ENCODE measurements around the gene DTX2.
"Not testable (repeated sequence)": the region's sequence is repeated elsewhere in the genome, so short reads cannot be mapped to it uniquely, and the experiment has no call there.

Gene DTX2

DNA sequence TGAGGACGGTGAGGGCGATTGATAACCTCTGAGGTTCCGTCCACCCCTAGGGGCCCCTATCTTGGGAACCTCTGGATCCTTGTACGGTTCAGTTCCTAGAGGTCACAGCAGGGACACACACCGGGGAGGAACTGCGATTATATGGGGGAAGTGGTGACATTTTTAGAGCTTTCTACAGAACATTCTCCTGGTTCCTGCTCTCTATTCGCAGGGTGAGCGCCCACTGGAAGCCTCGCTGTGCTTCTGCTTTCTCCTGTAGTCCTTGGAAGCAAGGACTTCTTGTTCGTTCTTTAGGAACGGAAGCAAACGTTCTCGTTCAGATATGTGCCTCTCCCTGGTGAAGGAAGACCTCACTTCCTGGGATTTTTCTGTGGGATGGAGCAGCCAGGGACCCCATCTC lies 26.5 kb downstream of the DTX2 start:
- not testable (repeated sequence) for DNase-seq (ENCODE audit: low read depth, low spot score)

GRCh38 chr7:76492139-76492538 lies 30.6 kb downstream of the DTX2 start:
- DNase-seq (ENCODE audit: low read depth, low spot score) = not testable (repeated sequence)

GRCh38 chr7:76495717-76496116 lies 34.2 kb downstream of the DTX2 start:
- not testable (repeated sequence) for DNase-seq (ENCODE audit: low read depth, low spot score)

- not testable (repeated sequence) for DNase-seq (ENCODE audit: low read depth, low spot score)
Measured at GRCh38 chr7:76497918-76498582, 36.5 kb downstream of the DTX2 start.

DNA sequence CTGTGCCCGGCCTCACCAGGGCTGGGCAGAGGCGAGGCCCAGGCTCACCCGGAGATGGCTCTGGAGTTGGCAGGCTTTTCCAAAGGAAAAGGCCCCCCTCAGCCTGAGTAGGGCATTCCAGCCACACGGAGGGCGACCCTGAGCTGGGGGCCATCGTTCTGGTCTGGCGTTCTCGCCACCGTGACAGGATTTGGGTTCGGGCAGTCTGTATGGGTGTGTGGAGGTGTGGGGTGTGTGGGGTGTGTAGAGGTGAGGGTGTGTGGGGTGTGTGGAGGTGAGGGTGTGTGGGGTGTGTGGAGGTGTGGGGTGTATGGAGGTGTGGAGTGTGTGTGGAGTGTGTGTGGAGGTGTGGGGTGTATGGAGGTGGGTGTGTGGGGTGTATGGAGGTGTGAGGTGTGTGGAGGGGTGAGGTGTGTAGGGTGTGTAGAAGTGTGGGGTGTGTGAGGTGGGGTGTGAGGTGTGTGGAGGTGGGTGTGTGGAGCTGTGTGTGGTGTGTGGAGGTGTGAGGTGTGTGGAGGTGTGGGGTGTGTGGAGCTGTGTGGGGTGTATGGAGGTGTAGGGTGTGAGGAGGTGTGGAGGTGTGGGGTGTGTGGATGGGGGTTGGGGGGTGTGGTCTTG lies 37.2 kb downstream of the DTX2 start:
- DNase-seq (ENCODE audit: low read depth, low spot score) = not testable (repeated sequence)

DNA sequence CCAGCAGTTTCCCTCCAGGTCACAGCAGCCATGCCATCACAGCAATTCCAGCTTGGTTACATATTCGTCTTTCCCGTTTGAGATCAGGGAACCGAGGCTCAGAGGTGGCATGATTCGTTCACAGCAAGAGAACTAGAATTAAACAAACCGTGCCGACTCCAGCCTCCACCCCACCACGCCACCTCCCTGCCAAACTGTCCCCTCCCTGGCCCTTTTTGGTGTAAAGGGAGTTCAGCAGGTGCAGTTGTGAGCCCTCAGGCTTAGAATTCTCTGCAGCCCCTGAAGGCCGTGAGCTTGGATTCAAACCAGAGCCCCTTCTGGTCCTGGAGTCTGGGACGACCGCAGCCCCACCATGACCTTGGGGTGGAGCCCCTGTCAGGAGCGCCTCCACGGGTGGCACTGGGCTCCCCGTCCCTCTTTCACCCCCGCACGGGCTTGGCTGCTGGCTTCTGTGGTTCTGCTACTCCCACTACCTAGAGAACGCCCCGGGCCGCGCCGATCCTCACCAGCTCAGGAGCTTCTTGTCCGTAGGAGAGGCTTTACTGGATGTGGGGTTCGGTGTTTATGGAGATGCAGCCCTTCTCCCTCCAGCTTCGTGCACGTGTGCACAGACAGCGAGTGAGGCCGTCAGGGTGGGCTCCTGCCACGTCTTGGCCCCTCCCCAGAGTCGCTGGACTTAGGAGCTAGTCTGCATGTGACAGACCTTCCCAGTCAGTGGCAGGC lies 37.9 kb downstream of the DTX2 start:
- not testable (repeated sequence) for DNase-seq (ENCODE audit: low read depth, low spot score)

- not testable (repeated sequence) for DNase-seq (ENCODE audit: low read depth, low spot score)
Measured at GRCh38 chr7:76499924-76500241, 38.4 kb downstream of the DTX2 start.

- not testable (repeated sequence) for DNase-seq (ENCODE audit: low read depth, low spot score)
Measured at GRCh38 chr7:76502224-76502623, 40.7 kb downstream of the DTX2 start.

- DNase-seq (ENCODE audit: low read depth, low spot score) = not testable (repeated sequence)
Measured at GRCh38 chr7:76502836-76503235, 41.3 kb downstream of the DTX2 start.

DNA sequence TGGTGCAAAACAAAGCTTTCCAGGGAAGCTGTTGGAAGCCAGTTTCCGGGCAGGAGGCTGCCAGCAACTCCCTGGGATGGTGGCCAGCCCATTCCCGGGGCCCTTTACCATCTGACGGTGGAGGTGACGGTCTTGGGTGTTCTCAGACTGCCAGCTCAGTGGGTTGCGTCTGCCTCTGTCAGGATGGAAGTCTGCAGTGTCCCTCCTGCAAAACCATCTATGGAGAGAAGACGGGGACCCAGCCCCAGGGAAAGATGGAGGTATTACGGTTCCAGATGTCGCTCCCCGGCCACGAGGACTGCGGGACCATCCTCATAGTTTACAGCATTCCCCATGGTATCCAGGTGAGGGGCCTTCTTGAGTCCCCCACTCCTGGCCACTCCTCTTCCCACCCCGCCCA lies 41.7 kb downstream of the DTX2 start:
- not testable (repeated sequence) for DNase-seq (ENCODE audit: low read depth, low spot score)

DNA sequence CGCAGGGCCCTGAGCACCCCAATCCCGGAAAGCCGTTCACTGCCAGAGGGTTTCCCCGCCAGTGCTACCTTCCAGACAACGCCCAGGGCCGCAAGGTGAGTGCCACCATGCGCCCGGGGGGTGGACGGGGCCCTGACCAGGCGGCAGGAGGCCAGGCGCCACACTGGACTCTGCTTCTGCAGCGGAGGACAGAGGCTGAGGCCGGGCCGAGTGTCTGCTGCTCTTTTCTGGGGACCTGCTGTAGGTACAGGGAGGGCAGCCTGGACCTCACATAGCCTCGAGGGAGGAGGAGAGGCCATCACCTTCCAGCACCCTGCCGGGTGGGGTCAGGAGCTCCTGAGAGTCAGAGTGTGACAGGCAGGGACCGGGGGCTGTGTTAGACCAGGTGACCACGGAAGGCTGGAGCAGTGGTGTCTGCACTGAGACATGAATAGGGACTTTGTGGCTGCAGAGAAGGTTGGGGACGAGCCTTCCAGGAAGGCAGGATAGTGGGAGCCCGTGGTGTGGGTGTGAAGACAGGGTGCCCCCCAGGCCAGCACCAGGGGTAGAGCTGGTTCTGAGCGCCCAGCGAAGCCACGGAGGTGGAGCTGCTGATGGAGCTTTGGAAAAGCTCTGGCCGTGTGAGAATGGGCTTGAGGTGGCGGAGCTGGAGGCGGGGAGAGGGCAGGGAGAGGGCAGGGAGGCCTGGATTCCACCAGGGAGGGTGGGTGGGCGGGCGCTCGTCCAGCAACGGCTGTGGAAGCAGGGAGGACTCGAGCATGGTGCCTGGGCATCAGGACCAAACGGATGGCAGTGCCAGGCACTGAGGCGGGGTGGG lies 43.0 kb downstream of the DTX2 start:
- DNase-seq (ENCODE audit: low read depth, low spot score) = not testable (repeated sequence)

- no peak for DNase-seq (ENCODE audit: low read depth, low spot score)
Measured at GRCh38 chr7:76505168-76506080, 43.9 kb downstream of the DTX2 start.

DNA sequence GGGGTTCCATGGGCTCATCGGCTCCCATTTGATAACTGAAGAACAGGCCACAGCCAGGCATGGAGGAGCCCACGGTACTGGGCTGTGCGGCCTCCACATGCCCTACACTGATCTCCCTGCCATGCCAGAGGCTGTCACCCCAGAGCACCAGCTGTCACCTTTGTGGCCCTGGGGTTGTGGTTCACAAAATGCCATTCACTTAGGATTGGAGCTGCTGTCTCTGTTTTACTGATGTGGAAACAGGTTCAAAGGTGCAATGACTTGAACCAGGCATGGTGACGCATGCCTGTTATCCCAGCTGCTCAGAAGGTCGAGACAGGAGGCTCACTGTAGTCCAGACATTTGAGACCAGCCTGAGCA lies 44.6 kb downstream of the DTX2 start:
- no peak for DNase-seq (ENCODE audit: low read depth, low spot score)

DNA sequence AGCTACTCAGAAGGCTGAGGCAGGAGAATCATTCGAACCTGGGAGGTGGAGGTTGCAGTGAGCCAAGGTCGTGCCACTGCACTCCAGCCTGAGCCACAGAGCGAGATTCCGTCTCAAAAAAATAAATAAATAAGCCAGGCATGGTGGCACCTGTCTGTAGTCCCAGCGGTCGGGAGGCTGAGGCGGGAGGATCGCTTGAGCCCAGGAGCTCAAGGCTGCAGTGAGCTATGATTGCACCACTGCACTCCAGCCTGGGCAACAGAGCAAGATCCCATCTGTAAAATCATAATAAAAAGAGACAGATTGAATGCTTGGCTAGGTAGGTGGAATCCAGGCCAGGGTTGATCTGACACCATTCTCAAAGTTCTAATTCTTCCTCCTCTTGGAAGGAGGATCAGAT lies 45.1 kb downstream of the DTX2 start:
- DNase-seq (ENCODE audit: low read depth, low spot score) = not testable (repeated sequence)

DNA sequence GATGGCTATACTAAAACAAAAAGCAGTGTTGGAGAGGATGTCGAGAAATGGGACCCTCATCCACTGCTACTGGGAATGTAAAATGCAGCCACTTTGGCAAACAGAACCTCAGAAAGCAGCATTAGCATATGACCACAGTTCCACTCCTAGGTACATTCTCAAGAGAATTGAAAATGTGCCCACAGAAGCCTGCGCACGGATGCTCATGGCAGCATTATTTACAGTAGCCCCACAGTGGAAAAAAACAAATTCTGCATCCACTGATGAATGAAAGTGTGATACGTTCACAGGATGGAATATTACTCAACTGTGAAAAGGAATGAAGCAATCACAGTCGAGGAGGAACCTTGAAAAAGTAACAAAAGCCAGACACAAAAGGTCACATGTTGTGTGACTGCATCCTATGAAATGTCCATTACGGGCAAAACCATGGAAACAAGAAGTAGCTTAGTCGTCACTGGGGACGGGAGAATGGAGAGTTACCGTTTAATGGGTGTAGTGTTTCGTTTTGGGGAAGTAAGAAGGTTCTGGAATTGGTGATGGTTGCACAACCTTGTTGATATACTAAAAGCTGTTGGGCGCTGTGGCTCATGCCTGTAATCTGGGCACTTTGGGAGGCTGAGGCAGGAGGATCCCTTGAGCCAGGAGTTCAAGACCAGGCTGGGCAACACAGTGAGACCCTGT lies 46.4 kb downstream of the DTX2 start:
- no peak for DNase-seq (ENCODE audit: low read depth, low spot score)

DNA sequence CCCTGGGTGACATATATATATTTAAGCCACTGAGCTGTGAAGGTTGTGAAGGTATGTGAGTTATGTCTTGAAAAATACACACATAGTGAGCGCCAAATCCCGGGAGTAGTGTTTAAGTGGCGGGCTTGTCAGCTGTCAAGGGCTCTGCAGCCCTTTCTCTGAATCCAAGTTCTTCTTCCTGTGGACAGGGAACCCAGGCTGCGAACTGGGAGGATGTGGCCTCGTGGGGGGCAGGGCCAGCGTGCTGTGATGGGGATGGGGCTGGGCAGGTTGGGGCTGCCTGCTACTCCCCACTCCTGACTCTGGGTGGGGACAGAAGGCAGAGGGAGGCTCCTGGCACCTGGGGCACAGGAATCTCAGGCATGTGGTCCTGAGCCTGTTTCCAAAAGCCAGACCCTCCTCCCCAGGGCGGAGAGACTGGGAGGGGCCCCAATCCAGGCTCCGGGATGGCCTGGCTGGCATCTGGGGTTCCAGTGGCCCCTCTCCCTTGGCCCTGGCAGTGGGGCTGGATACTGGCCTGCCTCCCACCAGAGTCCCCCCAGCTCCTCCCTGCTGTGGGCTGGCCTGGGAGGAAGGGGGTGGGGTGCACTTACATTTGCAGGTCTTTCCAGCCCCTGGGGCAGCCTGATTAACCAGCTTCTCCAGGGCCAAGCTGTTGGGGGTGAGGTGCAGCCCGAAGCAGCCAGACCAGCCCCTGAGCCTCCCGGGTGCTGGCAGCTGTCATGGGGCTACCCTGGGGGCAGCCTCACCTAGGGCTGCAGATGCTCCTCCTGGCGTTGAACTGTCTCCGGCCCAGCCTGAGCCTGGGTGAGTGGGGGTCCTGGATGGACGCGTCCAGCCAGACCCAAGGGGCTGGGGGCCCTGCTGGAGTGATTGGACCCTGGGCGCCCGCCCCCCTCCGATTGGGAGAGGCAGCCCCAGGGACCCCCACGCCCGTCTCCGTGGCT lies 48.7 kb downstream of the DTX2 start, which contains the start of gene UPK3B:
UPK3B (plus strand) TSS at position 622 of the 947 bp plus-strand sequence; CDS start at position 723, 101 bp downstream.
- DNase-seq (ENCODE audit: low read depth, low spot score) = peak; percentile 82

DNA sequence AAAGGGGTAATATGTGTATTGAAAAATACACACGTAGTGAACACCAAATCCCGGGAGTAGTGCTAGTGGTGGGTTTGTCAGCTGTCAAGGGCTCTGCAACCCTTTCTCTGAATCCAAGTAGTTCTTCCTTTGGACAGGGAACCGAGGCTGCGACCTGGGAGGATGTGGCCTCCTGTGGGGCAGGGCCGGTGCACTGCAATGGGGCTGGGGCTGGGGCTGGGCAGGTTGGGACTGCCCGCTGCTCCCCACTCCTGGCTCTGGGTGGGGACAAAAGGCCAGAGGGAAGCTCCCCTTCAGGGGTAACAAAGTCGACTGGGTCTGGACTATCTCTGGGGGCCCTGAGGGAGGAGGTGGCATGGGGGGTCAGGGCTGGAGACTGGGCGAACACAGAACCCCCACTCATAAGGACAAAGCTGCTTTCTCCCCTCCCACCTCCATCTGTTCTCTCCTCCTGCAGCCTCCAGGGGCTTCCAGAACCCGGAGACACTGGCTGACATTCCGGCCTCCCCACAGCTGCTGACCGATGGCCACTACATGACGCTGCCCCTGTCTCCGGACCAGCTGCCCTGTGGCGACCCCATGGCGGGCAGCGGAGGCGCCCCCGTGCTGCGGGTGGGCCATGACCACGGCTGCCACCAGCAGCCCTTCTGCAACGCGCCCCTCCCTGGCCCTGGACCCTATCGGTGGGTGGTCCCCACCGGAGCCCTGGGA lies 49.8 kb downstream of the DTX2 start:
- not testable (repeated sequence) for DNase-seq (ENCODE audit: low read depth, low spot score)

All from ELF-1 (cell line).